Activated naive CD8-positive, alpha-beta T cell treated with anti-CD3 and anti-CD28 coated beads for 36 hours (primary cell): ENCODE data around the gene FKBP5. TPM values are rescaled to one million over a fixed set of nuclear protein-coding genes. Genes with fewer than 3 reads are reported as not detected.
"Not testable (repeated sequence)": the region's sequence is repeated elsewhere in the genome, so short reads cannot be mapped to it uniquely, and the experiment has no call there.

ENCODE experiments used
- DNase-seq: peaks from one replicate; pipeline ENCODE4 v3.0.0; 2021
- H3K27ac Mint-ChIP-seq: one replicate; pipeline ENCODE4 v1.8.0; 2022; ENCODE audit warnings: mild to moderate bottlenecking, moderate library complexity, mixed read lengths
- H3K27me3 Mint-ChIP-seq: one replicate; pipeline ENCODE4 v1.8.0; 2022; ENCODE audit warnings: mild to moderate bottlenecking, mixed read lengths
- H3K36me3 Mint-ChIP-seq: one replicate; pipeline ENCODE4 v1.8.0; 2021; ENCODE audit warnings: mild to moderate bottlenecking, mixed read lengths
- H3K4me1 Mint-ChIP-seq: one replicate; pipeline ENCODE4 v1.8.0; 2021; ENCODE audit warnings: mixed read lengths
- H3K4me3 Mint-ChIP-seq: one replicate; pipeline ENCODE4 v1.8.0; 2022; ENCODE audit warnings: mild to moderate bottlenecking, moderate library complexity, mixed read lengths
- H3K9me3 Mint-ChIP-seq: one replicate; pipeline ENCODE4 v1.8.0; 2022; ENCODE audit warnings: mixed read lengths
- total RNA-seq, 2 experiments: library from RNA; stranded (reverse); gene quantifications; one replicate each; pipeline ENCODE4 v1.2.3, GENCODE V29; 2021

The FKBP5 gene
- total RNA-seq, 2 experiments from 2014 or later, result 110 TPM

DNA sequence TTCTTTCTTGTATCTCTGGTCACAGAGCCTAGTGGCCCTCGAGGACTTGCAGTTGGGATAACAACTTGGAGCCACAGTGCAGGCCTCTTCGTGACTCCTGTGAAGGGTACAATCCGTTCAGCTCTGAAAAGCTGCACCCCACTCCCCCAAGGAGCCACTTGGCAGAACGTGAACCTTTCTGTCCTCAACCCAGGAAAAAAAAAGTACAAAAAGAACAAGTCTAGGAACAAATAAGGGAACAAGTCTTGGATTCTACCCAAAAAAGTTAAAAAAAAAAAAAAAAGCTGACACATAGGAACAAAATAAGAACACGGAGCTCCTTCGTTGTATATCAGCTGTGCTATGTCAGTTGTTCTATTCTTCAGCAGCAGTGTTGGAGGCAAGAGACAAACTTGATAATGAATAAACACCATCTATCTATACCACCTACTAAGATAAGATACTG, 98.1 kb downstream of the FKBP5 start:
- no peak for DNase-seq
- Mint-ChIP-seq H3K27ac (peak overlapping the region; percentile 56), H3K4me1 (peaks cover 78% of the 10 kb centered on the region), H3K27me3 (no peaks in the 10 kb centered on the region), H3K36me3 (peaks cover 71% of the 10 kb centered on the region), H3K4me3 (no peak overlapping the region), H3K9me3 (no peaks in the 10 kb centered on the region)

- Mint-ChIP-seq H3K27me3 (no peaks in the 10 kb centered on the region), H3K9me3 (no peaks in the 10 kb centered on the region), H3K4me1 (peaks cover 76% of the 10 kb centered on the region), H3K27ac (peak overlapping the region; percentile 56), H3K4me3 (no peak overlapping the region), H3K36me3 (peaks cover 66% of the 10 kb centered on the region)
- DNase-seq, result no peak
Observed at GRCh38 chr6:35589904-35590303, 98.8 kb downstream of the FKBP5 start.

GRCh38 chr6:35589201-35589739, 99.4 kb downstream of the FKBP5 start:
- Mint-ChIP-seq H3K9me3 (no peaks in the 10 kb centered on the region), H3K27me3 (no peaks in the 10 kb centered on the region), H3K4me1 (peaks cover 74% of the 10 kb centered on the region), H3K36me3 (peaks cover 60% of the 10 kb centered on the region), H3K4me3 (no peak overlapping the region), H3K27ac (peak overlapping the region; percentile 51)
- no peak for DNase-seq

- Mint-ChIP-seq H3K27ac (peak overlapping the region; percentile 81), H3K36me3 (peaks cover 43% of the 10 kb centered on the region), H3K4me1 (peaks cover 72% of the 10 kb centered on the region), H3K4me3 (no peak overlapping the region), H3K27me3 (no peaks in the 10 kb centered on the region), H3K9me3 (no peaks in the 10 kb centered on the region)
- DNase-seq, result no peak
Observed at GRCh38 chr6:35587167-35587566, 101.5 kb downstream of the FKBP5 start.

- Mint-ChIP-seq H3K27ac (peak overlapping the region; percentile 81), H3K36me3 (peaks cover 43% of the 10 kb centered on the region), H3K4me1 (peaks cover 70% of the 10 kb centered on the region), H3K4me3 (no peak overlapping the region), H3K9me3 (no peaks in the 10 kb centered on the region), H3K27me3 (no peaks in the 10 kb centered on the region)
- DNase-seq, result no peak
Observed at GRCh38 chr6:35586542-35586941, 102.2 kb downstream of the FKBP5 start.

- no peak for DNase-seq
- H3K4me3 Mint-ChIP-seq, result no peak overlapping the region
- H3K27ac Mint-ChIP-seq, result peak overlapping the region; percentile 66
- H3K36me3 Mint-ChIP-seq, result peaks cover 41% of the 10 kb centered on the region
- no peaks in the 10 kb centered on the region for H3K9me3 Mint-ChIP-seq
- H3K27me3 Mint-ChIP-seq, result no peaks in the 10 kb centered on the region
- peaks cover 67% of the 10 kb centered on the region for H3K4me1 Mint-ChIP-seq
Observed at GRCh38 chr6:35585658-35586057, 103.1 kb downstream of the FKBP5 start.

- Mint-ChIP-seq H3K27ac (peak overlapping the region; percentile 35), H3K4me1 (peaks cover 55% of the 10 kb centered on the region), H3K27me3 (no peaks in the 10 kb centered on the region), H3K9me3 (no peaks in the 10 kb centered on the region), H3K4me3 (no peak overlapping the region), H3K36me3 (peaks cover 27% of the 10 kb centered on the region)
- peak; percentile 57 for DNase-seq
Observed at GRCh38 chr6:35583893-35584688, 104.6 kb downstream of the FKBP5 start.

DNA sequence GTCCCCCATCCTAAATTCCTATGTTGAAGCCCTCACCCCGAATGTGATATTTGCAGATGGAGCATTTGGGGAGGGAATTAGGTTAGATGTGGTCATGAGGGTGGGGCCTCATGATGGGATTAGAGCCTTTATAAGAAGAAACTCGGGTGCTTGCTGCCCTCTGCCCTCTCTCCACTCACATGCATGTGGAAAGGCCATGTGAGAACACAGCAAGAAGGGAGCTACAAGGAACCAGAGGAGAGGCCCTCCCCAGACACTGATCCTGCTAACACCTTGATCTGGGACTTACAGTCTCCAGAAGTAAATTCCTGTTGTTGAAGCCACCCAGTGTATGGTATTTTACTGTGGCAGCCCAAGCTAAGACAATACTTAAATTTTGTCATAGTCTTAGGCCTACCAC, 106.4 kb downstream of the FKBP5 start:
- H3K4me3 Mint-ChIP-seq, result no peak overlapping the region
- peaks cover 48% of the 10 kb centered on the region for H3K4me1 Mint-ChIP-seq
- peaks cover 16% of the 10 kb centered on the region for H3K36me3 Mint-ChIP-seq
- no peaks in the 10 kb centered on the region for H3K27me3 Mint-ChIP-seq
- H3K27ac Mint-ChIP-seq, result peak overlapping the region; percentile 63
- DNase-seq, result no peak
- no peaks in the 10 kb centered on the region for H3K9me3 Mint-ChIP-seq

- DNase-seq, result no peak
- H3K4me1 Mint-ChIP-seq, result peaks cover 42% of the 10 kb centered on the region
- H3K36me3 Mint-ChIP-seq, result peaks cover 9% of the 10 kb centered on the region
- no peak overlapping the region for H3K4me3 Mint-ChIP-seq
- H3K9me3 Mint-ChIP-seq, result no peaks in the 10 kb centered on the region
- no peaks in the 10 kb centered on the region for H3K27me3 Mint-ChIP-seq
- H3K27ac Mint-ChIP-seq, result peak overlapping the region; percentile 63
Observed at GRCh38 chr6:35581633-35582032, 107.1 kb downstream of the FKBP5 start.

DNA sequence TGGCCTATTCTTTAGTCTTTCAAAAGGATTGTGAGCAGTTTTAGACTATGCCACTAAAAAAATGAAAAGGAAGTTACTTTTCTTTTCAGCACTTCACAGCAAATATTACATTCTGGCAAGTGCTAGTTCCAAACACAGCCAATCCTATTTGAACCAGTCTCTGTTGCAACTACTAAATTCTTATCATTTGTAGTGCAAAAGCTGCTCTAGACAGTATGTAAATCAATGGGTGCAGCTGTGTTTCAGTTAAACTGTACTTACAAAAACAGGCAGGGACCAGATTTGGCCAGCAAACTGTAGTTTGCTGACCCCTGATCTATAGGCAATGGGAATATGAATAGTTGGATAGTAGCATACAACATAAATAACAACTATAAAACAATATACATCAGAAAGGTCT, 107.9 kb downstream of the FKBP5 start:
- no peak overlapping the region for H3K4me3 Mint-ChIP-seq
- peaks cover 34% of the 10 kb centered on the region for H3K4me1 Mint-ChIP-seq
- H3K9me3 Mint-ChIP-seq, result no peaks in the 10 kb centered on the region
- no peaks in the 10 kb centered on the region for H3K27me3 Mint-ChIP-seq
- H3K27ac Mint-ChIP-seq, result no peak overlapping the region
- DNase-seq, result no peak
- peaks cover 5% of the 10 kb centered on the region for H3K36me3 Mint-ChIP-seq

DNA sequence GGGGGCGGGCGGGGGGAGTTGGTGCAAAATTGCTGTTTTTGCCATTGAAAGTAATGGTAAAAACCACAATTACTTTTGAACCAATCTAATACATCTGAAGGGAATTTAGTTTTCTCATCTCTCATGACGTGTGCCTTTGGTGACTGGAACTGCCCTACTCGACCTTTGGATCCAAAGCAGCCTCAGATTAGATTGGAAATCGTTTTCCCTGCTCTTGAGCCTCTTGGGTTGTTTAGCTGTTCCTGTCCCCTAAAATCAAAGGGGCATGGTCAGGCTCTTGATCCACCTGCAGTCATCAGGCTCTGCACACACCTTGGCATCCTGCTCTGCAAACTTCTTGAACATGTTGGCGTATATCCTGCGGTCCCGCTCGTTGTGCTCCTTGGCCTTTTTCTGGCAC, 112.0 kb downstream of the FKBP5 start:
- Mint-ChIP-seq H3K4me3 (no peak overlapping the region), H3K9me3 (no peaks in the 10 kb centered on the region), H3K27me3 (no peaks in the 10 kb centered on the region), H3K27ac (no peak overlapping the region), H3K4me1 (peaks cover 10% of the 10 kb centered on the region), H3K36me3 (peaks cover 8% of the 10 kb centered on the region)
- DNase-seq, result no peak

GRCh38 chr6:35573495-35574110, 115.1 kb downstream of the FKBP5 start:
- Mint-ChIP-seq H3K36me3 (peaks cover 6% of the 10 kb centered on the region), H3K27ac (no peak overlapping the region), H3K9me3 (no peaks in the 10 kb centered on the region), H3K27me3 (no peaks in the 10 kb centered on the region), H3K4me3 (no peak overlapping the region), H3K4me1 (peaks cover 5% of the 10 kb centered on the region)
- no peak for DNase-seq

DNA sequence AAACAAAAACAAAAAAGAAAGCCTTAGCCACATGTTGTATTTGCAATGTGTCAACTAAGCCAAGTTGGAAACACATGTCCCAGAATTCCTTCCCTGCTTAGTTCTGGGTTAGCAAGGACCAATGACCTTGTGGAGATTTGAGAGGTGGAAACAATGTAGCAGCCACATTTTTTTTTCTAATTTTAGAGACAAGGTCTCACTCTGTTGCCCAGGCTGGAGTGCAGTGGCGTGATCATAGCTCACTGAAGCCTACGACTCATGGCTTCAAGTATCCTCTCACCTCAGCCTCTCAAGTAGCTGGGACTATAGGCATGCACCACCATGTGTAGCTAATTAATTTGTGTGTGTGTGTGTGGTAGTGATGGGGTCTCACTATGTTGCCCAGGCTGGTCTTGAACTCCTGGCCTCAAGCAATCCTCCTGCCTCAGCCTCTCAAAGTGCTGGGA, 117.8 kb downstream of the FKBP5 start:
- H3K36me3 Mint-ChIP-seq, H3K27me3 Mint-ChIP-seq, H3K27ac Mint-ChIP-seq, H3K4me1 Mint-ChIP-seq, DNase-seq, H3K9me3 Mint-ChIP-seq, H3K4me3 Mint-ChIP-seq: not testable (repeated sequence)

DNA sequence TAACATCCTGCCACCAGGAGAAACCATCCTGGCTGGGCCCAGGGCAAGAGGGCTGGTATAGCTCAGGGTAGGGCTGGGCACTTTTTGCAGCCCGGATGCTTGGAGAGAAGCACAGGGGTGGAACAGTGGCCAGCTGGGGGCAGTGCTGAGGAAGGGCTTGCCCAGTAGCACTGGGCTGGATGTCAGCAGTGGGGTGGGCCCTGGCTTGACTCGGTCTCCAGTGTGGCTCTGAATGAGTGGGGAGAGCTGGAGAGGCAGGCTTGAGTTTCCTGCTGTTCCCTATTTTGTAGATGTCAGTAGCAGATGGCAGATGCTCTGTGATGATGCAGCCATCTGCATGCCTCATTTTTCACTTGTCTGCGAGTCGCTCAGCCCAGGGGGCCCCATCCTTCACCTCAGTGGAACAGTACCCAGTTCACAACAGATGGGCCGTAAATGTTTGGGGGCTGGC, 119.7 kb downstream of the FKBP5 start:
- no peak overlapping the region for H3K27ac Mint-ChIP-seq

GRCh38 chr6:35566794-35567193, 121.9 kb downstream of the FKBP5 start:
- Mint-ChIP-seq H3K27me3 (no peaks in the 10 kb centered on the region), H3K9me3 (peaks cover 2% of the 10 kb centered on the region), H3K27ac (no peak overlapping the region), H3K4me3 (no peak overlapping the region), H3K36me3 (no peaks in the 10 kb centered on the region), H3K4me1 (peaks cover 2% of the 10 kb centered on the region)
- DNase-seq, result no peak

More for the DNA sequence above, 119.7 kb downstream of the FKBP5 start:
- Mint-ChIP-seq H3K27me3 (no peaks in the 10 kb centered on the region), H3K4me1 (peaks cover 5% of the 10 kb centered on the region), H3K4me3 (no peak overlapping the region), H3K9me3 (peaks cover 2% of the 10 kb centered on the region), H3K36me3 (peaks cover 1% of the 10 kb centered on the region)
- peak; percentile 29 for DNase-seq
